Gastrocnemius medialis (tissue), 4 donors: ENCODE data around the gene NPY4R. TPM values are rescaled to one million over a fixed set of nuclear protein-coding genes. Genes with fewer than 3 reads are reported as not detected.
"Not testable (repeated sequence)": the region's sequence is repeated elsewhere in the genome, so short reads cannot be mapped to it uniquely, and the experiment has no call there.

Source experiments
- ATAC-seq, 2 donors: fragments of 150-250 bp; one replicate each; pipeline ENCODE4 v1.9.1; 2016
- DNase-seq, 2 donors: peaks; one replicate each; pipeline ENCODE4 v3.0.0-alpha.2; 2019
- H3K27ac ChIP-seq, 4 donors: fragments of 200-600 bp; sonication (generic); 1 replicate in 1 of 4; 2 replicates in 3 of 4; pipeline ENCODE4 v1.5.1; 2016 to 2018; ENCODE audit warnings: mild to moderate bottlenecking in 2 of 4, moderate library complexity in 1 of 4
- H3K27me3 ChIP-seq, 3 donors: fragments of 200-600 bp; sonication (generic) in 2 of 3; 1 replicate in 1 of 3; 2 replicates in 2 of 3; pipeline versions ENCODE4 v1.5.1 to v1.6.0; 2016 to 2019; ENCODE audit warnings: mild to moderate bottlenecking in 1 of 3, moderate library complexity in 1 of 3
- H3K36me3 ChIP-seq, 2 donors: fragments of 200-600 bp; sonication (generic) in 1 of 2; one replicate each; pipeline ENCODE4 v1.5.1; 2017 to 2018
- H3K4me1 ChIP-seq, 2 donors: fragments of 200-600 bp; sonication (generic) in 1 of 2; one replicate each; pipeline ENCODE4 v1.5.1; 2016 to 2017; ENCODE audit warnings: mild to moderate bottlenecking in 2 of 2
- H3K4me3 ChIP-seq, 4 donors: fragments of 200-600 bp; sonication (generic) in 3 of 4; 1 replicate in 1 of 4; 2 replicates in 3 of 4; pipeline ENCODE4 v1.5.1; 2016 to 2019; ENCODE audit warnings: mild to moderate bottlenecking in 2 of 4
- H3K9me3 ChIP-seq, 3 donors: fragments of 200-600 bp; sonication (generic) in 2 of 3; 1 replicate in 1 of 3; 2 replicates in 2 of 3; pipeline ENCODE4 v1.5.1; 2016 to 2019
- CTCF ChIP-seq, 5 experiments: fragments of 450-650 bp in 3 of 5; fragments of 200-600 bp in 2 of 5; sonication (generic) in 2 of 5; IDR thresholded peaks in 4 of 5; conservative IDR thresholded peaks in 1 of 5; 1 replicate in 4 of 5; 2 replicates in 1 of 5; pipeline ENCODE4 v1.5.1; 2016 to 2019; ENCODE audit warnings: antibody characterized with exemption in 5 of 5, mild to moderate bottlenecking in 3 of 5, moderate library complexity in 3 of 5
- POLR2A ChIP-seq, 2 donors: fragments of 450-650 bp; IDR thresholded peaks; one replicate each; pipeline ENCODE4 v1.6.1; 2017; ENCODE audit warnings: antibody characterized with exemption in 2 of 2, mild to moderate bottlenecking in 2 of 2, moderate library complexity in 2 of 2
- in situ Hi-C, 4 donors: fragments of 200-750 bp; cut with MboI; loops; one replicate each; pipeline versions ENCODE4 v1.15.0 to v1.8.0; 2017; ENCODE audit warnings: low sequenced_read_pairs in 4 of 4
- intact Hi-C: fragments of 100-400 bp; cut with DNase I; formaldehyde crosslinking; loops from one replicate; pipeline ENCODE4 v1.15.1; 2023; ENCODE audit warnings: low total_unique reads
- total RNA-seq, 4 donors: library from RNA; depleted of rRNA; stranded (reverse); fragments of >200 nt; gene quantifications; one replicate each; pipeline versions ENCODE4 v1.1.0 to v1.2.3, GENCODE V29; 2016

NPY4R gene
- total RNA-seq, result not detected

GRCh38 chr10:46465765-46466164 lies at the start of gene NPY4R:
NPY4R (minus strand) TSS chr10:46465958; CDS start chr10:46462635, 3,323 bp downstream.
- H3K9me3 ChIP-seq, intact Hi-C loops, H3K4me1 ChIP-seq, DNase-seq, H3K27ac ChIP-seq, H3K36me3 ChIP-seq, in situ Hi-C loops, H3K4me3 ChIP-seq, H3K27me3 ChIP-seq, ATAC-seq: not testable (repeated sequence)

GRCh38 chr10:46515366-46515765 lies 49.6 kb upstream of the NPY4R start:
- intact Hi-C loops, result no loop called here
- no peak for DNase-seq
- H3K9me3 ChIP-seq, result no peaks in the 10 kb centered on the region

GRCh38 chr10:46514899-46515298 lies 49.1 kb upstream of the NPY4R start:
- peaks cover 3 to 7% (median 5%) of the 10 kb centered on the region in 3 donors for H3K27me3 ChIP-seq
- no peak for TF ChIP-seq CTCF (IDR thresholded peaks at IDR 0.05 in 4 of 5, conservative IDR thresholded peaks at IDR 0.05 in 1 of 5)
- no peak for TF ChIP-seq POLR2A (IDR thresholded peaks at IDR 0.05)
- no peaks in the 10 kb centered on the region for H3K36me3 ChIP-seq
- intact Hi-C loops (no loop called here), in situ Hi-C loops (loop anchor here in 1 of 4 donors (25.0 kb wide), 1 partner anchor 1697 kb away; no protein-coding TSS in a partner anchor)
- H3K4me1 ChIP-seq, result no peaks in the 10 kb centered on the region
- ATAC-seq, result no peak
- H3K4me3 ChIP-seq, result no peak overlapping the region
- no peak for DNase-seq
- no peak overlapping the region for H3K27ac ChIP-seq
- no peaks in the 10 kb centered on the region for H3K9me3 ChIP-seq

More at GRCh38 chr10:46515366-46515765, 49.6 kb upstream of the NPY4R start:
- Histone ChIP-seq H3K27ac (no peak overlapping the region), H3K4me1 (no peaks in the 10 kb centered on the region), H3K36me3 (no peaks in the 10 kb centered on the region), H3K4me3 (no peak overlapping the region), H3K27me3 (peaks cover 5 to 7% (median 5%) of the 10 kb centered on the region in 3 donors)
- no peak for TF ChIP-seq POLR2A (IDR thresholded peaks at IDR 0.05)
- TF ChIP-seq CTCF (IDR thresholded peaks at IDR 0.05 in 4 of 5, conservative IDR thresholded peaks at IDR 0.05 in 1 of 5), result no peak
- in situ Hi-C loops, result loop anchor here in 1 of 4 donors (25.0 kb wide), 1 partner anchor 1697 kb away; no protein-coding TSS in a partner anchor
- no peak for ATAC-seq

GRCh38 chr10:46514431-46514861 lies 48.7 kb upstream of the NPY4R start:
- DNase-seq (no peak), ATAC-seq (no peak)
- no peak overlapping the region for H3K4me3 ChIP-seq
- TF ChIP-seq POLR2A (IDR thresholded peaks at IDR 0.05) (no peak), CTCF (IDR thresholded peaks at IDR 0.05 in 4 of 5, conservative IDR thresholded peaks at IDR 0.05 in 1 of 5) (no peak)
- H3K27me3 ChIP-seq, result peaks cover 3 to 7% (median 5%) of the 10 kb centered on the region in 3 donors
- H3K9me3 ChIP-seq, result no peaks in the 10 kb centered on the region
- no peaks in the 10 kb centered on the region for H3K36me3 ChIP-seq
- in situ Hi-C loops, result loop anchor here in 1 of 4 donors (25.0 kb wide), 1 partner anchor 1698 kb away; no protein-coding TSS in a partner anchor
- intact Hi-C loops, result no loop called here
- no peaks in the 10 kb centered on the region for H3K4me1 ChIP-seq
- no peak overlapping the region for H3K27ac ChIP-seq

- H3K4me3 ChIP-seq, intact Hi-C loops, H3K27me3 ChIP-seq, H3K36me3 ChIP-seq, H3K27ac ChIP-seq, DNase-seq, H3K9me3 ChIP-seq, ATAC-seq, H3K4me1 ChIP-seq: not testable (repeated sequence)
- in situ Hi-C loops, result loop anchor here in 1 of 4 donors (25.0 kb wide), 1 partner anchor 1699 kb away; no protein-coding TSS in a partner anchor
These were observed 47.6 kb upstream of the NPY4R start for GRCh38 chr10:46513333-46513732.

- ATAC-seq, H3K27ac ChIP-seq, H3K36me3 ChIP-seq, H3K9me3 ChIP-seq, H3K4me1 ChIP-seq, DNase-seq, H3K27me3 ChIP-seq, H3K4me3 ChIP-seq, intact Hi-C loops: not testable (repeated sequence)
- in situ Hi-C loops, result loop anchor here in 1 of 4 donors (25.0 kb wide), 1 partner anchor 1700 kb away; no protein-coding TSS in a partner anchor
These were observed 47.0 kb upstream of the NPY4R start for GRCh38 chr10:46512725-46513124.

GRCh38 chr10:46512002-46512401 lies 46.2 kb upstream of the NPY4R start:
- in situ Hi-C loops, result loop anchor here in 1 of 4 donors (25.0 kb wide), 1 partner anchor 1700 kb away; no protein-coding TSS in a partner anchor
- H3K4me1 ChIP-seq, H3K4me3 ChIP-seq, ATAC-seq, DNase-seq, intact Hi-C loops, H3K9me3 ChIP-seq, H3K27ac ChIP-seq, H3K27me3 ChIP-seq, H3K36me3 ChIP-seq: not testable (repeated sequence)

GRCh38 chr10:46499990-46500389 lies 34.2 kb upstream of the NPY4R start:
- intact Hi-C loops, H3K9me3 ChIP-seq, H3K4me1 ChIP-seq, DNase-seq, H3K27me3 ChIP-seq, ATAC-seq, H3K36me3 ChIP-seq, H3K4me3 ChIP-seq, H3K27ac ChIP-seq: not testable (repeated sequence)
- in situ Hi-C loops, result loop anchor here in 1 of 4 donors (25.0 kb wide), 1 partner anchor 1712 kb away; no protein-coding TSS in a partner anchor
